Inflammatory macrophage treated with lipopolysaccharide for 4 hours (primary cell): Measurements from ENCODE around the gene GPC5.

Source experiments
- DNase-seq: peaks from one replicate; pipeline ENCODE4 v3.0.0-alpha.2; 2020

Gene GPC5

DNA sequence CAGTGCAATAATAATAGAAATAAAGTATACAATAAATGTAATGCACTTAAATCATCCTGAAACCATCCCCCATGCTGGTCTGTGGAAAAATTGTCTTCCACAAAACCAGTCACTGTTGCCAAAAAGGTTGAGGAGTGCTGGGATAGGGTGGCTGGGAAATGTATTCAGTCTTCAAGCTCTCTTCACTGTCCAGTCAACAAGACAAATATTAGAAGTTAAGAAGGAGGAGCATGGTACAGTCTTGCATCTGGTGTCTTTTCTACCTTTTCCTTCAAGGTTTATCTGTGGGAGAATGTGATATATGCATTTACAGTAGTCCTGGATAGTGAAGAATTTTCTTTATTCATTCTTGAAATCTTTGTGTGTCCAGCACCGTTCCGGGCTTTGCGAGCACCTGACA lies 203.4 kb downstream of the GPC5 start:
- DNase-seq: no peak

GRCh38 chr13:91609353-91609752 lies 210.9 kb downstream of the GPC5 start:
- no peak for DNase-seq

DNA sequence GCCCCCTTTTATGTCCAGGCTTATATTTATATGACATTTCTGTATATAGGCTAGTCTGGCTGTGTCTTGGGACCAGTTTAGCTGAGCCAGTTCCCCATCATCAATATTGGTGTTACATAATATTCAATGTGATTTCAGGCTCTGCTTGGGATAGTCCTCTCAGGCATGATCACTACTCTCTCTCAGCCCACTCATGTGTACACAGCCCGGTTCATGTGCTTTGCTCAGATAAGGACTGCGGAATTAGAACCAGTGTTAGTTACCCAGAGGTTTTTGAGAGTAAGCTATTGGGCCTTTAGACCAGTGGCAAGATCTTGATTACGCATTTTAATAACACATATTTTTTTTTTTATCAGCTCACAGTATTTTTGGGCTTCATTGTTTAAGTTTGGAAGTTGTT lies 219.9 kb downstream of the GPC5 start:
- DNase-seq: no peak

DNA sequence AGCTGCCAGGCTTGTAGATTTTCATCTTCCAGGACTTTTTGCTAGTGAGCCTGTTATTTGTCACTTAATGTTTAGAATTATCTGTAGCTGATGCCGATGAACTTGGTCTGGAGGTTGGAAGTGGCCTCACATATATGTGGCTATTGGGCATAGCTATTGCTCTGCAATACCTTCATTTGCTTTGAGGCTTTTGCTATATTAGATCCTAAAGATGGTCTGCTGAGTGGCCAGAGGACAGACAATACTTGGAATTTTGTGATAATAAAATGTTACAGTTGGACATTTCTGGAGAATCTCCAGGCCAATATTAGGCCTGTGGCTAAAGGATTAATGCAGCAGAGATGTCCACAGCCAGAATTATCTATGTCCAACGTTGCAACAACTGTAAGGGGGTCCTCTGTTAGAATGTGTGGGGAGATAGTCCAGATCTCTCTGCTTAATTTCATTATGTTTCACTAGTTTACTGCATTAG lies 222.3 kb downstream of the GPC5 start:
- DNase-seq: no peak

DNA sequence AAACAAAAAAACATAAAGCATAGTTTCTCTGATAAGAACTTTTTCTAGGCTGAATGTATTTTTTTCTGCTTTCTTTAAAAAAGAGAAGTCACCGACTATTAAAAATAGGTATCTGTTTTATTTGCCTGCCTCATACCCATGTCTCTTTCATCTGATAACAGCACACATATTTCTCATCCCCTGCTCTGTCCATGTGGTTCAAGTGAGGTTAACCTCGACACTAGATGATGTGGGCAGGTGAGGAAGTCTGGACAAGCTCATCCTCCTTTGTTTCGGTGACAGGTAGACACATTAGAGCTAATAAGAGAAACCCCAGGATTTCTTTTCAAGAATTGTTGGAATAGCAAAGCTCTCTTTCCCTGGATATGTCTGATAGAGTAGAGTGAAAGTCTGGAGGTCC lies 222.7 kb downstream of the GPC5 start:
- DNase-seq: no peak

- no peak for DNase-seq
Measured at GRCh38 chr13:91621963-91622362, 223.5 kb downstream of the GPC5 start.

GRCh38 chr13:91622778-91623550 lies 224.5 kb downstream of the GPC5 start:
- DNase-seq: no peak

DNA sequence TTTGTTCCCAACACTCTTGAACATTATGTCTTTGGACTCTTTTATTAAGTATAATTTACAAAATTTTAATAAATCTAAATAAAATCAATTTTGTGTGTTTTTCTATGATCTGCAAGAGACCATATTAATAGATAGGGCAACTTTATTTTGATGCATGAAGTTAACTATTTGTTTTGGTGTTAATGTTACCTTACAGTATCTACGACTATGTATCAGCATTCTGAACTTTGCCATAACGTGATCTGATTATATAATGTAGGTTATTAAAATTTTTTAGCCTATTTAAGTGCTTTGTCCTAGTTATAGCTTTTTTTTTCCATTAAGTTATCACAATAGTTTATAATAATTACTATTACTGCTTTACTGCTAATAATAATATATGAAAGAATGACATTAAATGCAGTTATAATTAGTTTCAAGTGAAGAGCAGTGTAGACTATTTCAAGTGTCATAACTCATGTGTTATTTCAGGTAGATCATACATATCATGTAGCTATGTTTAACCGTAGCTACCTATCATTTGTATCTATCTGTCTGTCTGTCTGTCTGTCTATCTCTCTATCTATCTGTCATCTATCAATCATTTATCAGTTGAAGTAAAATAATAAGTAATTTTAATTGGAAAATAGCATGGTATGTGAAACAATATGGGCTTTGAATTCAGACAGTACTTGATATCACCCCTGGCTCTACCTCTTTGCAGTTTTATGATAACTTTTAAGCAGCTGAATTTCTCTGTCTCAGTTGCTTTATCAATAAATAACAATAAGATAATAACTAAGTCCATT lies 229.7 kb downstream of the GPC5 start:
- no peak for DNase-seq

DNA sequence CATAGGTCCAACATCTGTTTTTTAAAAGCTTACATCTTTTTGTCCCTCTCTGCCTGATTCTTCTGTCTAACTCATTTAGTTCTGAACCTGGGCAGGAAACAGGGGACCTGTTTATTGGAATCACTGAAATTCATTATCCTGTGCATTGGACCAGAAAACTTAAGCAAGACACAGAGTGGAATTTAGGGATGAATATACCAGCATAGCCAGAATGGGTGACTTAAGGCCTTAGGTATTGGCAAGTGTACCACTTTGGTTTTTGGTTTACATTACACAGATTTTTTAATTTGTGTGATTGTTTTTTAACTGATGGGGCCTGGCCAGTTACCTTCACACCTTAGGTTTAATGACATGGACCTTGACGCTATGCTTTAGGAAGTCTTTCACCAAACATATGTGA lies 232.5 kb downstream of the GPC5 start:
- no peak for DNase-seq

DNA sequence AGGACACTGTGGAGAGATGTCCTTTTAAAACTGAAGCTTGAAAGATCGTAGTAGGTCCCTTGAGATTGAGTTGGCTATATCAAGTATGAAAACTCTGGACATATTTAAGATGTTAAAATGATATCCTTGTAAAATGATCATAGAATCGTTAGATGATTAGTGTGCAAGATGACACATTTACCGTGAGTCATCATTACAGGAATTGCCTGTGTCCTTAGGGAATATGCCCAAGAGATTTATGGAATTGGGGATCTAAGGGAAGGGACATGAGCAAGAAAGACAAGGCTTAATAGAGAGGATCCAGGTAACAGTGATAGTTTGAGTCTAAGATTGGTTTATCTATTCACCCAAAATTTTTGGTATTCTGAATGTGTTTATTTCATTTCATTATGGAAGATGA lies 233.7 kb downstream of the GPC5 start:
- DNase-seq: no peak

- no peak for DNase-seq
Measured at GRCh38 chr13:91639330-91639729, 240.9 kb downstream of the GPC5 start.

DNA sequence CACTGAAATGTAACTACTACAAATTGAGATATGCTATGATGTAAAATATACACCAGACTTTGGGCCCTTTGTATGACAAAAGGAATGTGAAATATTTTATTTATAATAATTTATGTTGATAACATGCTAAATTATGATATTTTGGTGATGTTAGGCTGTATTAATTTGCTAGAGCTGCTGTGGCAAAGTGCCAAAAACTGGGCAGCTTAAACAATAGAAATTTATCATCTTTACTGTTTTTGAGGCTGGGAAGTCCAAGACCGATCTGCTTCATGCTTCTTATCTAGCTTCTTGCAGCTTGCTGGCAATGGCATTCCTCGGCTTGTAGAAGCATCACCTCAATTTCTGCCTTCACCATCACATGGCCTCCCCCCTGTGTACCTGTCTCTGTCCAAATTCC lies 245.0 kb downstream of the GPC5 start:
- DNase-seq: no peak

DNA sequence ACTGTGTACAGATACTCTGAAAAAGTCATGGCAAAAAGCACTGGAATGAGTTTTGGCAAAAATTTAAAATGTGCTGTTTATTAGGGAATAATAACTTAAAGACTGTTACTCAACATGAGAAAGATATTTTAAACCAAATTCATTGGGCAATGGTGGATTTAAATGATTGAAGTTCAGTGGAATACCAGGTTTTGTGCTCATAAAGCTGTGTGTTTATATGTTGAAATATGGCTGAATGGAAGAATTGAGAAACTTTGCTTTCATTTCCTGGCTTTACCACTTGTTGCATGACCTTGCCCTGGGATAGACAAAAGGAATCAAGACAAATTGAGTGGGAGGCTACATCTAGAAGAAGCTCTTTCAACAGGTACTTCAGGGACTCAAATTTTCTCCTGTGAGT lies 246.4 kb downstream of the GPC5 start:
- no peak for DNase-seq

DNA sequence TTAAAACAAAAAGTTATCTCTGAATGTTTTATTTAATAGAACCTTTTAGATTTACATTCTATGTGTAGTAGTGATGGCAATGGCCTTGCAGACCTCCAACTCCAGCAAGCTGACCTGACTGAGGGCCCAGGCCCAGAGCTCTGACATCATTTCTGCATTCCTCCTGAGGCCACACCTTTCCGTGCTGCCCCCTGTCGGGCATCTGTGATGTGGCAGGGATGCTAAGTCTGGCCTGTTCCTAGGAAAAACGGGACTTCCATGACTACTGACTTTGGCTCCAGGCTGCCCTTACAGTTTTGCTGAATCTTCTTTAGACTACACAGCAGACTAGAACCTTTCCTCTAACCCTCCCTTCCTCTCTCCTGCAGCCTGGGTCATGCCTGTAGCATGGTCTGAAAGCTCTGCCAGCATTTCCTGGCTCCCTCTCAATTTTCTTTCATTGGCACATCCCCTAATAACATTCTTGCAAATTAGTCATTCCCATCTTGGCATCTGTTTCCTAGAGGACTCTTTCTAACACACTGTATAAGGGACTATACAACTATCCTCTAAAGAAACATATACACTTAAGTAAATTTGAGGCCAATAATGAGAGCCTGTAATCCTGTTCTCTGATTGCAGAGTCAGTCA lies 249.1 kb downstream of the GPC5 start:
- no peak for DNase-seq

GRCh38 chr13:91648012-91648411 lies 249.6 kb downstream of the GPC5 start:
- no peak for DNase-seq

DNA sequence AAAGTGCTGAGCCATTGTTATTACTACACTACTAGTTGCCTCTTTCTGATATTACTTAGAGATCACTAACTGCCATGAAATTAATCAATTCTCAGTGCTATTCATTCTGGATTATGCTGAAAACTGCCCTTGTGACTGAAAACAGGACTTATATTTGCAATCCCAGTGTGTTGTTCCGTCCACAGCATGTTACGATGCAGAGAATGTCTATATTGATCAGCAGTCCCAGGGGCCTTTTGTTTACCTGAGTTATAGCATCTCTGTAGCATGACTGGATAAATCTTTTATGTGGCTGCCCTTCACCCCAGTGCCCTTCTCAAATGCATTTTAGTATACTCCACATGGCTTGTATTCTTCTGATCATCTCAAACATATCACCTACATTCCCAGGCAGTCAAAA lies 251.0 kb downstream of the GPC5 start:
- DNase-seq: no peak

DNA sequence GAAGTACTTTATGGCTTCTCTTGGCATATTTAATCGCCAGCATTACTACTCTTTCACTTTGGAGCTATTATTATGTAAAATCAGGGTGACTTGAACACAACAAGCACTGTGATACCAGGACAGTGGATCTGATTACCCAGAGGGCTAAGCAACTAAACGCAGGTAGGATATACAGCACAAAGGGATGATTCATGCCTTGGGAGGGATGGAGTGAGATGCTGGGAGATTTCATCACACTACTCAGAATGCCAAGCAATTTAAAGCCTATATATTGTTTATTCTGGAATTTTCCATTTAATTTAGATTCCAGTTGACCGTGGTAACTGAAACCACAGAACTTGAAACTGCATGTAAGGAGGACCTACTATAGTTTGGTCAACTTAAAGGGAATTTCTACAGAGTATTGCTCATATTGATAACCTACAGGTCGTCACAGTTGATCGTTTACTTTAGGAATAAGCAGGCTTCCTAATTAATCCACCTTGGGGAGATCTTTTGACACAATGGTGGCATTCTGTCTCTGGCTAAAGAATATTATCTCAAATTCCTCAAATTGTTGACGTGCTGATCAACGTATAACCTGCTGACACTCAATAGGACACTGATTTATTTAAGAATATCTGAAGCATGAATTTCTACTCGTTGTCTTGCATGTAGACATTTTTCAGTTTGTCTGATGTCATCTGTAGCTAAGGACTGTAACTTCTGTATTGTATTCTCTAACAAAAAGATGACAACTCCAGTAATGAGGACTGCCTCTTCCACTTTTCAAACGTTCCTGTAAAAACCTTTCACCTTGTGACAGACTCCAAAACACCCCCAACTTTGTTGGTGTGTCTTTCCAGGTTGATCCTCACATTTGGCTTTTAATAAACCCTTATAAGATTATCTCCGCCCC lies 254.2 kb downstream of the GPC5 start:
- DNase-seq: no peak

DNA sequence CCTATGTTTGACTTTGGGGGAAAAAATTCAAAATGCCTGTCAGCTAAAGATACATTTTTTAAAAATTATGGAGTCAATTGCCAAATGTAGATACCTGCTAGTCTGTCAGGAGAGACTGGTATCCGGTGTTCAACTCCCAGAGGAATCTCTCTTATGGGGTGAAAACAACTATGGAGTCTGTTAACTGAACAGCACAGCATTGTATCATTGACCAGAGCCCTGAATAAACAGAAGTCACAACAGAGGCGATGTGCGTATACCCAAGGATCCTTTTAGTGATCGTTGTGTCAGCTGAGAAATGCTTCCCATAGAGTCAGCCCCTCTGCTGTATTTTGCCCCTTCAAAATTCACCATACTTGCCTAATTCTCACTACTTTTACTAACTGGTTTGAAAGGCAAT lies 257.3 kb downstream of the GPC5 start:
- no peak for DNase-seq

DNA sequence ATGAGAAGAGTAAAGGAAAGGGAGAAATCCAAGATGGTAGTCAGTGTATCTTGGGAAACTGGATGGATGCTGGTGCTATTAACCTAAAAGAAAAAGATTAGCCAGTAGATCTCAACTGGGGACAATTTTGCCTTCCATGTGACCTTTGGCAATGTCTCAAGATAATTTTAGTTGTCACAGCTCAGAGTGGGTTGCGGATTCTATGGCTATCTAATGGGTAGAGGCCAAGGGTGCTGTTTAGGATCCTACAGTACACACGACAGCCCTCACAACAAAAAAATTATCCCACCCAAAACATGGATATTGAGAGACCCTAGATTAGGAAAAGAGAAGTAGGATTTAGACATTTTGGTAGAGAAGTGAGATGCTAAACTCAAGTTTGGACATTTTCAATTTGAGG lies 258.9 kb downstream of the GPC5 start:
- DNase-seq: no peak

GRCh38 chr13:91659256-91660075 lies 261.0 kb downstream of the GPC5 start:
- DNase-seq: no peak

DNA sequence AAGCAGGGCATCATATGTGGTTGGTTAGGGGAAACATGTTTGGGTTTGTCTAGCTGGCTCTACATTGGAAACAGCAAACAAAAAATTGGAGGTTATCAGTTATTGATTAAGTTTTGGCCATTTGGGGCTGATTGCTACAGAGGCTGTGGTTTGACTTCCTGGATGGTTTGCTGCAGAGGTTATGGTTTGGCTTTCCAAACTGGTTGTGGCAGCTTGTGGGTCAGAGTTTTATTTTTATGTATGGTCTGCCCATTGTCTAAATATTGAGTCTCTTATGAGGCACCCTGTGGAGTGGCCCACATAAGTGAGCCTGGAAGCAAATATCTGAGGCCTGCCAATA lies 261.6 kb downstream of the GPC5 start:
- no peak for DNase-seq
